ENCODE data around the gene DDX50.
"Not testable (repeated sequence)": the region's sequence is repeated elsewhere in the genome, so short reads cannot be mapped to it uniquely, and the experiment has no call there.

The DDX50 gene

GRCh38 chr10:68864611-68865010, 36.5 kb upstream of the DDX50 start:
- Histone ChIP-seq H3K36me3 (ENCODE audit: low read depth) (no peaks in the 10 kb centered on the region), H3K27me3 (ENCODE audit: insufficient read depth, poor library complexity, severe bottlenecking) (no peaks in the 10 kb centered on the region), H3K4me3 (ENCODE audit: severe bottlenecking) (no peak overlapping the region), H3K4me1 (ENCODE audit: insufficient read depth, poor library complexity, severe bottlenecking) (no peaks in the 10 kb centered on the region), H3K9me3 (ENCODE audit: severe bottlenecking) (no peaks in the 10 kb centered on the region), H3K27ac (ENCODE audit: poor library complexity, severe bottlenecking) (no peak overlapping the region)
- DNase-seq (ENCODE audit: low spot score) (no peak), ATAC-seq (ENCODE audit: low read depth) (no peak)
- TF ChIP-seq CTCF (IDR thresholded peaks at IDR 0.05; ENCODE audit: poor library complexity, severe bottlenecking): no peak

GRCh38 chr10:68868173-68868572, 32.9 kb upstream of the DDX50 start:
- H3K36me3 ChIP-seq (ENCODE audit: low read depth); ATAC-seq (ENCODE audit: low read depth); H3K27me3 ChIP-seq (ENCODE audit: insufficient read depth, poor library complexity, severe bottlenecking); H3K4me3 ChIP-seq (ENCODE audit: severe bottlenecking); H3K4me1 ChIP-seq (ENCODE audit: insufficient read depth, poor library complexity, severe bottlenecking); DNase-seq (ENCODE audit: low spot score); H3K27ac ChIP-seq (ENCODE audit: poor library complexity, severe bottlenecking); H3K9me3 ChIP-seq (ENCODE audit: severe bottlenecking): not testable (repeated sequence)

DNA sequence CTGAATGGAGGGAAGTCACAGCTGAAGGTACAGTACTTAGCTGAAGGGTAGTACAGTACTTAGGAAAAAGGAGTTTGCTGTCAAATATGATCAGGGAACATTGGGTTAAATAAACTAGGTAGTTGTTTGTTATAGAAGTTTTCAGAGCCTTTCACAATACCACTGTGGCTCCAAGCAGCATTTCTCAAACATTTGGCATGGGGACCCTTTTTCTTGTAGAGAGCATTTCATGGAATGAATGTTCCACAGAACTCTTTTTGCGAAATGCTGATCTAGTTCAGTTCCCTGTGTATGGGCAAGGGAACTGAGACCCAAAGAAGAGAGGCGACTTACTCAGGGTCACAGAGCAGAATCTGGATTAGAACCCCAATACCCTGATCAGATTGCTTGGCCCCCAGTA, 31.5 kb upstream of the DDX50 start:
- ATAC-seq (ENCODE audit: low read depth) (no peak), DNase-seq (ENCODE audit: low spot score) (no peak)
- H3K9me3 ChIP-seq (ENCODE audit: severe bottlenecking): no peaks in the 10 kb centered on the region
- no peaks in the 10 kb centered on the region for H3K27me3 ChIP-seq (ENCODE audit: insufficient read depth, poor library complexity, severe bottlenecking)
- H3K27ac ChIP-seq (ENCODE audit: poor library complexity, severe bottlenecking): no peak overlapping the region
- H3K4me1 ChIP-seq (ENCODE audit: insufficient read depth, poor library complexity, severe bottlenecking): no peaks in the 10 kb centered on the region
- H3K36me3 ChIP-seq (ENCODE audit: low read depth): no peaks in the 10 kb centered on the region
- TF ChIP-seq CTCF (IDR thresholded peaks at IDR 0.05; ENCODE audit: poor library complexity, severe bottlenecking): no peak
- H3K4me3 ChIP-seq (ENCODE audit: severe bottlenecking): no peak overlapping the region

DNA sequence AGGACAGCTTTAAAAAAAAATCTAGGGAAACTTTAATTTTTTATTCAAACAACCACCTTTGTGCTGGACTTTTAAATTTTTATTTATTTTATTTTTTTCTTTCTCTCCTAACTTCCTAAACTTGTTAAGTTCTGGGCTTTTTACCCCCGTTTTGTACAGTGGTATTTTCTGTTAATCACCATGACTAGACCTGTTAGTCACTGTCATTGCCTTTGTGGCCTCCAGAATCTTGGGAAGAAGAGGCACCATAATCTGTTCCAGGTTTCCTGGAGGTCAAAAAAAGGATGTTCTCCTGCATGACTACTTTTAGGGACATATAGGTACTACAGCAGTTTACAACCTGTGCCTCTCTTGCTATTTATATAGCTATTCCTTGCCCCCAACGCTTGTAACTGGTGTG, 31.1 kb upstream of the DDX50 start:
- H3K27me3 ChIP-seq (ENCODE audit: insufficient read depth, poor library complexity, severe bottlenecking): no peaks in the 10 kb centered on the region
- no peaks in the 10 kb centered on the region for H3K4me1 ChIP-seq (ENCODE audit: insufficient read depth, poor library complexity, severe bottlenecking)
- H3K27ac ChIP-seq (ENCODE audit: poor library complexity, severe bottlenecking): no peak overlapping the region
- H3K9me3 ChIP-seq (ENCODE audit: severe bottlenecking): no peaks in the 10 kb centered on the region
- H3K4me3 ChIP-seq (ENCODE audit: severe bottlenecking): no peak overlapping the region
- no peak for ATAC-seq (ENCODE audit: low read depth)
- no peak for TF ChIP-seq CTCF (IDR thresholded peaks at IDR 0.05; ENCODE audit: poor library complexity, severe bottlenecking)
- no peak for DNase-seq (ENCODE audit: low spot score)
- H3K36me3 ChIP-seq (ENCODE audit: low read depth): no peaks in the 10 kb centered on the region

GRCh38 chr10:68870545-68871104, 30.5 kb upstream of the DDX50 start:
- H3K9me3 ChIP-seq (ENCODE audit: severe bottlenecking): no peaks in the 10 kb centered on the region
- DNase-seq (ENCODE audit: low spot score) (no peak), ATAC-seq (ENCODE audit: low read depth) (no peak)
- no peaks in the 10 kb centered on the region for H3K27me3 ChIP-seq (ENCODE audit: insufficient read depth, poor library complexity, severe bottlenecking)
- no peak for TF ChIP-seq CTCF (IDR thresholded peaks at IDR 0.05; ENCODE audit: poor library complexity, severe bottlenecking)
- H3K36me3 ChIP-seq (ENCODE audit: low read depth): no peaks in the 10 kb centered on the region
- no peak overlapping the region for H3K4me3 ChIP-seq (ENCODE audit: severe bottlenecking)
- H3K27ac ChIP-seq (ENCODE audit: poor library complexity, severe bottlenecking): no peak overlapping the region
- H3K4me1 ChIP-seq (ENCODE audit: insufficient read depth, poor library complexity, severe bottlenecking): no peaks in the 10 kb centered on the region
